Thyroid gland (tissue), 4 donors: ENCODE measurements around the gene OLA1.

Experiments used
- POLR2A ChIP-seq, 2 donors: fragments of 450-650 bp; IDR thresholded peaks; one replicate each; pipeline ENCODE4 v1.6.1; 2017; ENCODE audit warnings: antibody characterized with exemption in 2 of 2, mild to moderate bottlenecking in 2 of 2, moderate library complexity in 1 of 2
- TF ChIP-seq, protein P1 (sequence below), 6 experiments: fragments of 200-600 bp in 3 of 6; fragments of 450-650 bp in 3 of 6; sonication (generic) in 3 of 6; IDR thresholded peaks; one replicate each; pipeline ENCODE4 v1.5.1; 2016 to 2019; ENCODE audit warnings: antibody characterized with exemption in 6 of 6, mild to moderate bottlenecking in 2 of 6, inconsistent platforms in 1 of 6, moderate library complexity in 1 of 6

DNA sequence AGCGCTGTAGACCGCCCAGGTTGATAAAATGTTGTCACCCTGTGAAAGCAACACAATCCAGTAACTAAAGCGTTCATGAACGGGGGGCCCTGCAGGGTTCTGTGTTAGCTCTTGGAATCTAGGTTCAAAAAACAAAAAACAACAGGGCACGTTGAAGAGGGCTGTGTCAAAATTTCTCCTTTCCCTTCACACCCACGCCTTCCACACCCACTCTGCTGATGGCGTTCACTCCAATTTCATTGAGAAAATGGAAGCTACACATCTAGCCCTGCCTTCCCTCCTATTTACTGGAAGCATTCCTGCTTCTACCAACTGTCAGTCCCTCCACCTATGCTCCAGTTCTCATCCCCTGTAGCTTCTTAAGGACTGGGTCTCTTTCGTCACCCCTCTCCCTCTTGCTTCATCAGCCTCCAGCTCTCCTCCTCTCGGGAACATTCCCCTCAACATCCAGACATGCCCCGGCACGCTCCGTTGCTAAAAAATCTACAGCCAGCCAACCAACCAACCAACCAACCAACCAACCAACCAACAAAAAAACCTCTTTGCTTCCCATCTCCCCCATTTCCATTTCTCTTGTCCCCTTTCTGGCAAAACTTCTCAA is 184.7 kb downstream of the OLA1 start:
- TF ChIP-seq, protein P1, sequence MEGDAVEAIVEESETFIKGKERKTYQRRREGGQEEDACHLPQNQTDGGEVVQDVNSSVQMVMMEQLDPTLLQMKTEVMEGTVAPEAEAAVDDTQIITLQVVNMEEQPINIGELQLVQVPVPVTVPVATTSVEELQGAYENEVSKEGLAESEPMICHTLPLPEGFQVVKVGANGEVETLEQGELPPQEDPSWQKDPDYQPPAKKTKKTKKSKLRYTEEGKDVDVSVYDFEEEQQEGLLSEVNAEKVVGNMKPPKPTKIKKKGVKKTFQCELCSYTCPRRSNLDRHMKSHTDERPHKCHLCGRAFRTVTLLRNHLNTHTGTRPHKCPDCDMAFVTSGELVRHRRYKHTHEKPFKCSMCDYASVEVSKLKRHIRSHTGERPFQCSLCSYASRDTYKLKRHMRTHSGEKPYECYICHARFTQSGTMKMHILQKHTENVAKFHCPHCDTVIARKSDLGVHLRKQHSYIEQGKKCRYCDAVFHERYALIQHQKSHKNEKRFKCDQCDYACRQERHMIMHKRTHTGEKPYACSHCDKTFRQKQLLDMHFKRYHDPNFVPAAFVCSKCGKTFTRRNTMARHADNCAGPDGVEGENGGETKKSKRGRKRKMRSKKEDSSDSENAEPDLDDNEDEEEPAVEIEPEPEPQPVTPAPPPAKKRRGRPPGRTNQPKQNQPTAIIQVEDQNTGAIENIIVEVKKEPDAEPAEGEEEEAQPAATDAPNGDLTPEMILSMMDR (IDR thresholded peaks at IDR 0.05): no peak
- no peak for TF ChIP-seq POLR2A (IDR thresholded peaks at IDR 0.05)
